HepG2 (cell line): ENCODE data around the gene ATP13A4. TPM values are rescaled to one million over a fixed set of nuclear protein-coding genes. Genes with fewer than 3 reads are reported as not detected.

Experiments
- ATAC-seq: fragments of 200-7000 bp; cut with Tn5 transposase; 3 replicates; pipeline ENCODE4 v1.9.1; 2020; ENCODE audit warnings: mild to moderate bottlenecking, moderate library complexity
- BruUV-seq: library from RNA; stranded (reverse); fragments of 400-500 nt; replicated peaks from 2 replicates; lab custom pipeline; 2021; lab: Mats Ljungman, UMichigan
- CTCF ChIA-PET: fragments of 300-600 bp; formaldehyde crosslinking; extraction: SDS; loops from one replicate; lab custom pipeline; 2021; ENCODE audit warnings: low total read pairs, inconsistent platforms, low intra/inter-chr PET ratio; lab: Yijun Ruan, JAX
- POLR2A ChIA-PET: fragments of 350-600 bp; sonication (Branson Sonifier 250); formaldehyde crosslinking; loops from one replicate; lab custom pipeline; 2020; ENCODE audit warnings: antibody characterized with exemption, inconsistent platforms; lab: Yijun Ruan, JAX
- DNase-seq: peaks from one replicate; pipeline ENCODE4 v3.0.0-alpha.2; 2015; ENCODE audit warnings: low spot score
- FAIRE-seq: peaks from 3 replicates; lab custom pipeline; 2011; peaks lifted over from hg19 to GRCh38; lab: Jason Lieb, UNC
- H2AFZ ChIP-seq: one replicate; pipeline ENCODE4 v1.6.1; 2011; ENCODE audit warnings: low read length, inconsistent platforms
- H3K27ac ChIP-seq: fragments of 300-600 bp; 3 replicates; pipeline ENCODE4 v1.8.0; 2011; ENCODE audit warnings: mixed run types, mild to moderate bottlenecking, mixed read lengths, low read length, inconsistent platforms; ENCODE audit not compliant: insufficient read depth; ENCODE audit errors: extremely low read length
- H3K27me3 ChIP-seq, 2 experiments: fragments of 200-600 bp in 1 of 2; 2 replicates in 1 of 2; 3 replicates in 1 of 2; pipeline versions ENCODE4 v1.6.0 to v1.8.0; 2011; ENCODE audit warnings: low read length in 2 of 2, mild to moderate bottlenecking in 2 of 2, moderate library complexity in 2 of 2, inconsistent platforms in 1 of 2; ENCODE audit not compliant: insufficient read depth in 2 of 2, control insufficient read depth in 1 of 2
- H3K36me3 ChIP-seq, 2 experiments: fragments of 200-600 bp in 1 of 2; replicated peaks in 1 of 2; 2 replicates in 1 of 2; 3 replicates in 1 of 2; pipeline versions ENCODE4 v1.5.1 to v1.8.0; 2011; ENCODE audit warnings: low read length in 2 of 2, inconsistent platforms in 1 of 2; ENCODE audit not compliant: insufficient read depth in 2 of 2, control insufficient read depth in 1 of 2
- H3K4me1 ChIP-seq: 2 replicates; pipeline ENCODE4 v1.5.1; 2012; ENCODE audit warnings: low read length, inconsistent platforms; ENCODE audit not compliant: insufficient read depth
- H3K4me2 ChIP-seq: 2 replicates; pipeline ENCODE4 v1.6.0; 2011; ENCODE audit warnings: low read depth, low read length, inconsistent platforms
- H3K4me3 ChIP-seq, 3 experiments: fragments of 200-600 bp in 1 of 3; sonication (generic), shearing (Covaris generic) in 1 of 3; replicated peaks in 1 of 3; 2 replicates each; pipeline ENCODE4 v1.5.1; 2011 to 2016; ENCODE audit warnings: low read length in 3 of 3, inconsistent platforms in 2 of 3, low read depth in 2 of 3, mild to moderate bottlenecking in 2 of 3, control low read depth in 1 of 3, mixed read lengths in 1 of 3; ENCODE audit not compliant: insufficient read depth in 1 of 3
- H3K79me2 ChIP-seq: one replicate; pipeline ENCODE4 v1.6.1; 2011; ENCODE audit warnings: low read length, inconsistent platforms; ENCODE audit not compliant: insufficient read depth
- H3K9ac ChIP-seq: 2 replicates; pipeline ENCODE4 v1.6.0; 2011; ENCODE audit warnings: mild to moderate bottlenecking, low read depth, low read length, inconsistent platforms; ENCODE audit not compliant: insufficient read depth
- H3K9me3 ChIP-seq: 2 replicates; pipeline ENCODE4 v1.5.1; 2012; ENCODE audit warnings: mild to moderate bottlenecking, low read length
- H4K20me1 ChIP-seq: 2 replicates; pipeline ENCODE4 v1.6.0; 2011; ENCODE audit warnings: inconsistent platforms, mild to moderate bottlenecking, low read length, moderate library complexity; ENCODE audit not compliant: insufficient read depth
- ATRX ChIP-seq: sonication (generic); formaldehyde crosslinking; IDR thresholded peaks from 2 replicates; pipeline ENCODE4 v1.4.0; 2020; ENCODE audit warnings: missing genetic modification reagents, borderline replicate concordance
- E2F5 ChIP-seq: sonication (generic); formaldehyde crosslinking; conservative IDR thresholded peaks from 2 replicates; pipeline ENCODE4 v1.4.0; 2020; ENCODE audit warnings: missing genetic modification reagents
- HDAC2 ChIP-seq: sonication (generic); formaldehyde crosslinking; IDR thresholded peaks from 2 replicates; pipeline ENCODE4 v1.4.0; 2020; ENCODE audit warnings: missing genetic modification reagents
- ISL2 ChIP-seq: sonication (generic); formaldehyde crosslinking; IDR thresholded peaks from 2 replicates; pipeline ENCODE4 v1.5.0; 2020; ENCODE audit warnings: missing genetic modification reagents
- MAX ChIP-seq: IDR thresholded peaks from 2 replicates; pipeline ENCODE4 v1.6.1; 2012; ENCODE audit warnings: inconsistent platforms
- NR2F6 ChIP-seq, 2 experiments: IDR thresholded peaks; 2 replicates each; pipeline ENCODE4 v1.6.1; 2016; ENCODE audit warnings: antibody characterized with exemption in 1 of 2, mild to moderate bottlenecking in 1 of 2
- SMARCE1 ChIP-seq: fragments of 450-650 bp; IDR thresholded peaks from 2 replicates; pipeline ENCODE4 v1.6.1; 2017; ENCODE audit warnings: borderline replicate concordance
- THAP7 ChIP-seq: sonication (generic); formaldehyde crosslinking; IDR thresholded peaks from 2 replicates; pipeline ENCODE4 v1.8.1; 2023; ENCODE audit warnings: mild to moderate bottlenecking, missing genetic modification reagents
- TIGD3 ChIP-seq: sonication (generic); formaldehyde crosslinking; IDR thresholded peaks from 2 replicates; pipeline ENCODE4 v1.5.1; 2020; ENCODE audit warnings: mild to moderate bottlenecking, missing genetic modification reagents, borderline replicate concordance
- ZNF24 ChIP-seq: fragments of 450-650 bp; IDR thresholded peaks from 2 replicates; pipeline ENCODE4 v1.6.1; 2017; ENCODE audit warnings: antibody characterized with exemption, mild to moderate bottlenecking
- ZNF292 ChIP-seq: sonication (generic); formaldehyde crosslinking; IDR thresholded peaks from 2 replicates; pipeline ENCODE4 v1.8.1; 2022; ENCODE audit warnings: mild to moderate bottlenecking, low read depth, missing genetic modification reagents, borderline replicate concordance
- ZNF362 ChIP-seq: sonication (generic); formaldehyde crosslinking; IDR thresholded peaks from 2 replicates; pipeline ENCODE4 v1.4.0; 2020; ENCODE audit warnings: missing genetic modification reagents, mild to moderate bottlenecking, borderline replicate concordance
- ZNF556 ChIP-seq: sonication (generic); formaldehyde crosslinking; IDR thresholded peaks from 2 replicates; pipeline ENCODE4 v1.4.0; 2020; ENCODE audit warnings: mild to moderate bottlenecking, missing genetic modification reagents, borderline replicate concordance
- ZNF619 ChIP-seq: sonication (generic); formaldehyde crosslinking; IDR thresholded peaks from 2 replicates; pipeline ENCODE4 v1.4.0; 2020; ENCODE audit warnings: mild to moderate bottlenecking, missing genetic modification reagents
- ZNF639 ChIP-seq: conservative IDR thresholded peaks from 2 replicates; pipeline ENCODE4 v1.6.1; 2018; ENCODE audit warnings: missing genetic modification reagents
- WGBS: methylation state at CpG from one replicate; pipeline ENCODE4 v1.1.6; 2017; ENCODE audit warnings: low lambda C conversion rate; 5-methylcytosine and 5-hydroxymethylcytosine counted together
- in situ Hi-C: cut with HindIII; loops from 2 replicates; pipeline ENCODE4 v1.10.0; 2017; ENCODE audit warnings: low pct_unique_long_range_greater_than_20kb; ENCODE audit not compliant: extremely low pct_ligation_motif_present
- intact Hi-C: fragments of 100-400 bp; cut with micrococcal nuclease; formaldehyde crosslinking; loops from one replicate; pipeline ENCODE4 v1.10.0; 2022; ENCODE audit not compliant: unreplicated experiment
- polyA plus RNA-seq, 8 experiments: library from polyadenylated mRNA; depleted of rRNA in 3 of 8; stranded (reverse) in 7 of 8; unstranded in 1 of 8; fragments of >200 nt; fragmentation: Illumina TruSeq in 4 of 8; extraction: Trizol in 4 of 8; gene quantifications; 2 replicates each; pipeline versions ENCODE4 v1.2.1 to v1.2.3, GENCODE V29; 2011 to 2016; ENCODE audit warnings: low read depth in 4 of 8, missing spikeins in 1 of 8, mixed read lengths in 1 of 8; ENCODE audit not compliant: insufficient read depth in 1 of 8
- total RNA-seq, 5 experiments: library from RNA; depleted of rRNA; stranded (reverse); fragments of >200 nt; fragmentation: Illumina TruSeq; extraction: Trizol; gene quantifications; 2 replicates each; pipeline ENCODE4 v1.2.3, GENCODE V29; 2016; ENCODE audit warnings: low read depth in 1 of 5

ATP13A4 gene
- total and polyA plus RNA-seq, 2 of the 13 experiments (the other 11 are each of a cell fraction or from before 2014, with no cell fraction given), result 0.01 to 0.07 TPM

- no peak for TF ChIP-seq HDAC2
- no peak for TF ChIP-seq THAP7 (CRISPR knock-in tag)
- no peak for TF ChIP-seq SMARCE1
- TF ChIP-seq ZNF292 (CRISPR knock-in tag), result no peak
- TF ChIP-seq TIGD3 (CRISPR knock-in tag), result no peak
- TF ChIP-seq ZNF556 (CRISPR knock-in tag), result no peak
- TF ChIP-seq E2F5 (CRISPR knock-in tag), result no peak
- TF ChIP-seq MAX, result no peak
- no peak for TF ChIP-seq ISL2 (CRISPR knock-in tag)
- TF ChIP-seq ZNF639 (CRISPR knock-in tag), result no peak
- TF ChIP-seq ZNF24, result no peak
- no peak for TF ChIP-seq ZNF362
- TF ChIP-seq NR2F6 (IDR thresholded peaks at IDR 0.05), result no peak
- no peak for TF ChIP-seq NR2F6 (CRISPR knock-in tag; IDR thresholded peaks at IDR 0.05)
- no peak for TF ChIP-seq ZNF619 (CRISPR knock-in tag)
- TF ChIP-seq ATRX (CRISPR knock-in tag), result no peak
- Histone ChIP-seq H3K27me3 (peaks cover 0 to 5% of the 10 kb centered on the region in 2 experiments; a peak in 1 of 5 replicates), H2AFZ (no peak overlapping the region), H3K9ac (no peak overlapping the region), H3K4me1 (peaks cover 22% of the 10 kb centered on the region), H3K36me3 (no peaks in the 10 kb centered on the region), H3K79me2 (peaks cover 13% of the 10 kb centered on the region), H3K4me3 (no peak overlapping the region), H4K20me1 (no peaks in the 10 kb centered on the region), H3K27ac (no peak overlapping the region), H3K9me3 (no peaks in the 10 kb centered on the region), H3K4me2 (no peak overlapping the region)
- DNase-seq, result no peak
- CTCF ChIA-PET, result no interaction called here
- ATAC-seq, result no peak
- in situ Hi-C loops (loop anchor here (25.0 kb wide), 1 partner anchor 677 kb away; the partner anchor contains the start of gene MB21D2), intact Hi-C loops (loop anchor here (10.0 kb wide), 2 partner anchors 545 to 695 kb away; partner anchors contain the start of gene HES1)
- FAIRE-seq, result no peak
- 11% methylated on average over 1 of the region's 1 CpG for WGBS
- POLR2A ChIA-PET, result no interaction called here
- BruUV-seq, result no TSS peak
These were observed 34.9 kb upstream of the ATP13A4 start for GRCh38 chr3:193589616-193590015.
